Endodermal cell (in vitro differentiated cells): ENCODE results near the gene TXNDC11. TPM values are rescaled to one million over a fixed set of nuclear protein-coding genes. Genes with fewer than 3 reads are reported as not detected.

Experiments
- DNase-seq: peaks from one replicate; pipeline ENCODE4 v3.0.0-alpha.2; 2017
- H3K27ac ChIP-seq: 2 replicates; pipeline ENCODE4 v1.5.1; 2013; ENCODE audit warnings: mild to moderate bottlenecking, low read depth, low read length, moderate library complexity
- H3K27me3 ChIP-seq: 2 replicates; pipeline ENCODE4 v1.6.1; 2013; ENCODE audit warnings: mild to moderate bottlenecking, low read length, moderate library complexity; ENCODE audit not compliant: insufficient read depth, control insufficient read depth, poor library complexity, severe bottlenecking
- H3K36me3 ChIP-seq: 2 replicates; pipeline ENCODE4 v1.7.0; 2013; ENCODE audit warnings: mild to moderate bottlenecking, low read length, moderate library complexity; ENCODE audit not compliant: control insufficient read depth, insufficient read depth
- H3K4me1 ChIP-seq: one replicate; pipeline ENCODE4 v1.7.0; 2013; ENCODE audit warnings: low read length; ENCODE audit not compliant: control insufficient read depth, insufficient read depth
- H3K4me3 ChIP-seq: 2 replicates; pipeline ENCODE4 v1.5.1; 2013; ENCODE audit warnings: mild to moderate bottlenecking, low read length, moderate library complexity
- H3K9ac ChIP-seq: 2 replicates; pipeline ENCODE4 v1.6.1; 2013; ENCODE audit warnings: mild to moderate bottlenecking, low read length, moderate library complexity; ENCODE audit not compliant: poor library complexity, severe bottlenecking; ENCODE audit errors: extremely low read depth
- H3K9me3 ChIP-seq: 2 replicates; pipeline ENCODE4 v1.6.1; 2013; ENCODE audit warnings: mild to moderate bottlenecking, low read length, moderate library complexity; ENCODE audit not compliant: control insufficient read depth
- H3K27ac Mint-ChIP-seq: 2 replicates; pipeline ENCODE4 v1.8.0; 2020; ENCODE audit warnings: mixed read lengths
- H3K27me3 Mint-ChIP-seq: 2 replicates; pipeline ENCODE4 v1.8.0; 2021; ENCODE audit warnings: mild to moderate bottlenecking, mixed read lengths; ENCODE audit not compliant: insufficient read depth
- H3K36me3 Mint-ChIP-seq: 2 replicates; pipeline ENCODE4 v1.8.0; 2020; ENCODE audit warnings: low read depth, mixed read lengths
- H3K4me1 Mint-ChIP-seq: 2 replicates; pipeline ENCODE4 v1.8.0; 2020; ENCODE audit warnings: mixed read lengths
- H3K4me3 Mint-ChIP-seq: 2 replicates; pipeline ENCODE4 v1.8.0; 2020; ENCODE audit warnings: mild to moderate bottlenecking, moderate library complexity, mixed read lengths
- H3K9me3 Mint-ChIP-seq: 2 replicates; pipeline ENCODE4 v1.8.0; 2020; ENCODE audit warnings: mild to moderate bottlenecking, mixed read lengths
- WGBS, 2 experiments: methylation state at CpG; one replicate each; pipeline versions ENCODE4 v1.1.5 to v1.1.7; 2013; ENCODE audit warnings: missing lambda C conversion rate in 2 of 2, mixed read lengths in 1 of 2; ENCODE audit not compliant: insufficient coverage in 1 of 2, insufficient read length in 1 of 2; 5-methylcytosine and 5-hydroxymethylcytosine counted together
- total RNA-seq, 2 donors: library from RNA; stranded (reverse); fragmentation: NEBNext Ultra II Directional in 1 of 2; extraction: Animal tissue kit (Norgen Biotek cat#: 25700) in 1 of 2; gene quantifications; 2 replicates in 1 of 2; 3 replicates in 1 of 2; pipeline ENCODE4 v1.2.1, GENCODE V29; 2021
- TF ChIP-seq, protein P1 (sequence below): fragments of 200-600 bp; sonication (generic); conservative IDR thresholded peaks from 2 replicates; pipeline ENCODE4 v1.5.0; 2021; ENCODE audit warnings: antibody characterized with exemption, mild to moderate bottlenecking

Gene TXNDC11
- total RNA-seq, 2 donors from 2014 or later, result 16.4 to 20.8 TPM

DNA sequence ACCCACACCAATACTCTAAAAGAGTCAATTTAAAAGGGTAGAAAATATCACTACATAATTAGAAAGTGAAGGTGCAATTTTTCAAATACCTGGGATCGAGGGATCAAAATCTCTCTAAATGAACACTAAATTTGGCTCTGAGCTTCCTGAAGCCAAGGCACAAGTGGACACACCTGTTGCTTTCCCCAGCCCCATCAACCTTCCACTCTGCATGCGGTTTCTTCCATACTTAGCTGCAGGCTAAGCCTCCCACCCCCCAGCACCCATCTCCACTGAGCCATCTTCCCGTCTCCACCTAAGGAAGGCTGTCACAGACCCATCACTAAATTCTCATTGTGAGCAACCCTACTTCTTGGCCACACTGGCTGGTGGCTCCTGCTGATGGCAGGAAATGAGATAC is 30.5 kb downstream of the TXNDC11 start:
- H3K9me3 Mint-ChIP-seq, result no peaks in the 10 kb centered on the region
- no peaks in the 10 kb centered on the region for H3K27me3 ChIP-seq
- peaks cover 54% of the 10 kb centered on the region for H3K36me3 Mint-ChIP-seq
- H3K9ac ChIP-seq, result no peak overlapping the region
- no peak overlapping the region for H3K4me3 Mint-ChIP-seq
- H3K4me1 ChIP-seq, result no peaks in the 10 kb centered on the region
- DNase-seq, result no peak
- TF ChIP-seq, protein P1, sequence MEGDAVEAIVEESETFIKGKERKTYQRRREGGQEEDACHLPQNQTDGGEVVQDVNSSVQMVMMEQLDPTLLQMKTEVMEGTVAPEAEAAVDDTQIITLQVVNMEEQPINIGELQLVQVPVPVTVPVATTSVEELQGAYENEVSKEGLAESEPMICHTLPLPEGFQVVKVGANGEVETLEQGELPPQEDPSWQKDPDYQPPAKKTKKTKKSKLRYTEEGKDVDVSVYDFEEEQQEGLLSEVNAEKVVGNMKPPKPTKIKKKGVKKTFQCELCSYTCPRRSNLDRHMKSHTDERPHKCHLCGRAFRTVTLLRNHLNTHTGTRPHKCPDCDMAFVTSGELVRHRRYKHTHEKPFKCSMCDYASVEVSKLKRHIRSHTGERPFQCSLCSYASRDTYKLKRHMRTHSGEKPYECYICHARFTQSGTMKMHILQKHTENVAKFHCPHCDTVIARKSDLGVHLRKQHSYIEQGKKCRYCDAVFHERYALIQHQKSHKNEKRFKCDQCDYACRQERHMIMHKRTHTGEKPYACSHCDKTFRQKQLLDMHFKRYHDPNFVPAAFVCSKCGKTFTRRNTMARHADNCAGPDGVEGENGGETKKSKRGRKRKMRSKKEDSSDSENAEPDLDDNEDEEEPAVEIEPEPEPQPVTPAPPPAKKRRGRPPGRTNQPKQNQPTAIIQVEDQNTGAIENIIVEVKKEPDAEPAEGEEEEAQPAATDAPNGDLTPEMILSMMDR, result no peak
- H3K27ac Mint-ChIP-seq, result peak overlapping the region; percentile 41
- no peak overlapping the region for H3K4me3 ChIP-seq
- no peaks in the 10 kb centered on the region for H3K27me3 Mint-ChIP-seq
- peaks cover 6% of the 10 kb centered on the region for H3K4me1 Mint-ChIP-seq
- H3K9me3 ChIP-seq, result no peaks in the 10 kb centered on the region
- no peak overlapping the region for H3K27ac ChIP-seq
- WGBS, 2 experiments, result 90 to 92% methylated on average over 2 to 3 of the region's 3 CpGs
- H3K36me3 ChIP-seq, result peaks cover 65% of the 10 kb centered on the region

DNA sequence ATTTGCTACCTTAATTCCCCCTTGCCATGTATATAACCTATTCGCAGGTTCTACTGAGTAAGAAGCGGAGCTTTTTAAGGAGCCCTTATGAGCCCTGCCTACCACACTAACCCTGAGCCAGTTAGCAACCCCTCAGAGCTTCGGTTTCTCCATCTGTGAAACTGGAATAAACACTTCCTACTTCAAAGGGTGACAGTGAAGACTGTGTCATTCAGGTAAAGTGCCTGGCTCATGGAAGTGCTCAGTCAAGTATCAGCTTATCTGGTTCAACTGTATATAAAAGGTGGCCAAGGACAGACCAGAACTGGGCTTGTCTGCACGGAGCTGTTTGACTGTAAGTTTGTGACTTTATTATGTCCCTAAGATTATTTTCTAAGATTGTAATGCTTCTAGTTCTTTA is 31.0 kb downstream of the TXNDC11 start:
- Histone ChIP-seq H3K36me3 (peaks cover 65% of the 10 kb centered on the region), H3K27me3 (no peaks in the 10 kb centered on the region), H3K27ac (no peak overlapping the region), H3K4me3 (no peak overlapping the region), H3K9ac (no peak overlapping the region), H3K4me1 (no peaks in the 10 kb centered on the region), H3K9me3 (no peaks in the 10 kb centered on the region)
- no peak overlapping the region for H3K4me3 Mint-ChIP-seq
- 90 to 100% methylated on average over 2 to 4 of the region's 4 CpGs for WGBS, 2 experiments
- no peak for DNase-seq
- peaks cover 54% of the 10 kb centered on the region for H3K36me3 Mint-ChIP-seq
- H3K9me3 Mint-ChIP-seq, result no peaks in the 10 kb centered on the region
- no peak overlapping the region for H3K27ac Mint-ChIP-seq
- no peaks in the 10 kb centered on the region for H3K27me3 Mint-ChIP-seq
- TF ChIP-seq, protein P1, result no peak
- peaks cover 6% of the 10 kb centered on the region for H3K4me1 Mint-ChIP-seq

DNA sequence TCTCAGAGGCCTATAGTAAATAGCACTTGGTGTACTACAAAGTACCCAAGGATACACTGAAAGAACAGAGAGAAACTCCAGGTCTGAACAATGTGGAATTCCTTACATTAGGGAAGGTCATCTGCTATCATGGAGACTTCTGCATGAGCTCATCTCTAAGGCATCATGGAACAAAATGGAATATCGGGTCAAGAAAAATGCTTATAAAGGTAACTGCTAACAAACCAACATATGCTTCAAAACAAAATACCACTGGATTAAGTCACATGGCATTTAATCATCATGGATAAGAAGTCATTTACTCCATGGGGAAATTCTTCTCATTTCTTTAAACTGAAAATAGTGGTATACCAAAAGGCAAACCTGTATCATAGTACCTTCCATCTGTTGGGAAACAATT is 34.2 kb downstream of the TXNDC11 start:
- H3K4me1 Mint-ChIP-seq, result peaks cover 6% of the 10 kb centered on the region
- Histone ChIP-seq H3K9ac (no peak overlapping the region), H3K36me3 (peaks cover 63% of the 10 kb centered on the region), H3K4me3 (no peak overlapping the region), H3K4me1 (no peaks in the 10 kb centered on the region), H3K9me3 (no peaks in the 10 kb centered on the region), H3K27me3 (no peaks in the 10 kb centered on the region), H3K27ac (no peak overlapping the region)
- peaks cover 49% of the 10 kb centered on the region for H3K36me3 Mint-ChIP-seq
- H3K9me3 Mint-ChIP-seq, result no peaks in the 10 kb centered on the region
- no peaks in the 10 kb centered on the region for H3K27me3 Mint-ChIP-seq
- H3K27ac Mint-ChIP-seq, result no peak overlapping the region
- WGBS, 2 experiments, result 80 to 100% methylated on average over 1 of the region's 1 CpG
- TF ChIP-seq, protein P1, result no peak
- no peak for DNase-seq
- no peak overlapping the region for H3K4me3 Mint-ChIP-seq
